ENCODE results near the gene MEF2B.

The MEF2B gene

GRCh38 chr19:19170053-19170872 is at the start of gene MEF2B:
Gene MEF2B, minus strand, starts transcription at chr19:19170263. Its CDS starts 19,528 bp downstream, at chr19:19150735.
- peak; percentile 64 for DNase-seq

DNA sequence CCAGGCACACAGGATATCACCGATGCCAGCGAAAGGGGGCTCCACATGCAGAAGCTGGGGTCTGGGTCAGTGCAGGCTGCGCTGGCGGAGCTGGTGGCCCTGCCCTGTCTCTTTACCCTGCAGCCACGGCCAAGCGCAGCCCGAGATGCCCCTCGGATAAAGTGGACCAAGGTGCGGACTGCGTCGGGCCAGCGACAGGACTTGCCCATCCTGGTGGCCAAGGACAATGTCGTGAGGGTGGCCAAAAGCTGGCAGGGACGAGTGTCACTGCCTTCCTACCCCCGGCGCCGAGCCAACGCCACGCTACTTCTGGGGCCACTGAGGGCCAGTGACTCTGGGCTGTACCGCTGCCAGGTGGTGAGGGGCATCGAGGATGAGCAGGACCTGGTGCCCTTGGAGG is 48.8 kb upstream of the MEF2B start:
- DNase-seq, result no peak

GRCh38 chr19:19217099-19217498 is 47.0 kb upstream of the MEF2B start:
- no peak for DNase-seq

DNA sequence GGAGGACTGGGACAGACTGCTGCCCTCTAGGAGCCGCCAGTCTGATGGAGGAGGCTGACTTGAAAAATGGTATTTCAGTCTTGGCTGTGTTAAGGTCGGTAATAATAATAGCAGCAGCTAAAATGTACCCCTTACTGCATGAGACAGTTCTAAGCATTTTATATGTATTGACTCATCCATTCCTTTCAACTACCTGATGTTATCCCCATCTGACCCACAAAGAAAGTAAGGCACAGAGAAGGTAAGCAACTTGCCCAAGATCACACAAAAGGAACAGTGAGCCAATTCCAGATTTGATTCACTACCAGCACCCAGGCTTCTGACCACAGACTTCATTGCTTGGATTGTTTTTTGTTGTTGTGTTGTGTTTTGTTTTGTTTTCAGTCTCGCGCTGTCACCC is 45.7 kb upstream of the MEF2B start:
- no peak for DNase-seq

GRCh38 chr19:19214892-19215291 is 44.8 kb upstream of the MEF2B start:
- DNase-seq, result no peak

- no peak for DNase-seq
Observed at GRCh38 chr19:19214159-19214490, 44.1 kb upstream of the MEF2B start.

DNA sequence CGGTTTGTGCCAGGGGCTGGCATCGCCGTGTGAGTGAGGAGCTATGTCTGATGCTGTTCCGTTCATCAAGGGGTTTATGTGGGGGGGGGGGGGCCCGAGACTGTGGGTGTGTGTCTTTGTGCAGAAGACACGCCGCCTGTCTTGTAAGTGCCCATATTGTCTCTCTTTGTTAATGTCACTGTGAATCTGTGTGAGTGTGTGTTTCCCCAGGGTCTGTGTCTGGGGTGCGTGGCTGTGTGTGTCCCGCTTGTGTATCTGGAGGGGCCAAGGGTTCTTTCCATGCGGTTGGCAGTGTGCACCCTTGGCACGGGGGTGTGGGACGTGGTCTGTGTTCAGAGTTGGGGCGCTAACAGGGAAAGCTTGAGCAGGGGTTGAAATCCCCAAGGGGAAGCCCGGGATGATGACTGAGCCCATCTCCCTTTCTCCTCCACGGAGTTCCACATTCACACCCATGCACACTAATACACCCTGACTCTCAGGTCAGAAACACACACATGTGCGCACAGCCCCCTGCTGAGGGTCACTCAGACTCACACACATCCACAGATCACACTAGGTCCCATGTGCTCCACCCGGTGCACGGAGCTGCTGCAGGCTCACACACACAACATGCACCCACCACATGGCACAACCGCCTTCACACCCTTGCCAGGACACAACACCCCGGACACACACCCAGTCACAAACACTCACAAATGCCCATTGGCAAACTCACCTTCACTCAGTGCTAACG is 43.5 kb upstream of the MEF2B start:
- no peak for DNase-seq

DNA sequence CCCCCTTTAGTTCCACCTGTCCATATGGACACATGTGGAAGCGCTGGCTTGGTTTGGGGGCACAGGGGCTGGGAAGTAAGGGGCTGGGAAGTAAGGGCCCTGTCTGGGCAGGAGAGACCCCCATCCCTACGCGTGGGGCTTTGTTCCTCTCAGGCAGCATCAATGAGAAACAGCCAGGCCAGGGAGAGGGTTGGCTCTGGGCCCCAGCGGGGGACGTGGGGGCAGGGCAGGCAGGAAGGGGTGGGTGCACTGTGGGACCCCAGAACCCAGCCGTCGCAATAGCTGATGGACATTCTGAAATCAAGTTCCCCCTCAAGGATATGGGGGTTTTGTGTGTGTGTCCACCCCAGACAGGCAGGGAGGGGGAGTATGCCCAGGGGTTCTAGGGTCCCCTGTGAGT is 42.9 kb upstream of the MEF2B start:
- DNase-seq, result no peak

DNA sequence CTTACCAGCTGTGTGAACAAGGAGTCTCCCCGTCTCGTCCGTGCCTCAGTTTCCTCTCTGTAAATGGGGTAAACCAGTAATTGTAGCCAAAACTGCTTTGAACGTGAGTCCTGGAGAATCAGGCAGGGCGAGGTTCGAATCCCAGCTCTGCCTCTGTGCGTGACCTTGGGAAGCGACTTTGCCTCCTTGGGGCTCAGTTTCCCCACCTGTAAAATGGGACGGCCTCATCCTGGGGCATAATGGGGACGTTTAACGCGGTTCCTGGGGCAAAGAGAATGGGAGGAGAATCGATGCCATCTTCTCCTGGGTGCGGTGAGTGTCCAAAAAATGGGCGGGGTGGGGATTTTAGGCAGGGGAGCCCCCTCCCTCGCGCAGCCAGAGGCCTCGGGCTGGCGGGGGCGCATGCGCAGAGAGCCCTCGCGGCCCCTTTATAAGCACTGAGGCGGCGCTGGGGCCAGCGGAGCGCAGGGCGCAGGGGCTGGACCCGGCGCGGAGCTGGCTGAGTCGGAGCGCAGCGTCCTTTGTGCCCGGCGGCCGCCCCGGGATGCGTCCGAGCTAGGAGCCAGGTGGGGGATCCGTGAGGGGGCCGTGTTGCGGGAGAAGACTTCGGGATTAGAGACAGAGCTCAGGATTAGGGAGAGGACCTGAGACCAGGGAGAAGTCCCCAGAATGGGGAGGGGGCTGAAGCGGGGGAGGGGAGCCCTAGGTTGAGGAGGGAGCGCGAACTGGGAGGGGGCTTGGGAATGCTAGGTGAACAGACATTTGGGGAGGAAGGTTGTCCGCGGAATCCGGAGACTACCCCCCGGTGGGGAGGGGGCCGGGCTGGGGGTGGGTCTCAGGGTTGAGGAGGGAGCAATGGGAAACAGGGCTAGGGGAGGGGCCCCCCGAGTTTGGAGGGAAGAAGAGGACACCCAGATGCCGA is 41.7 kb upstream of the MEF2B start, which contains the start of gene NCAN:
Gene NCAN (plus strand): TSS at position 460 of the 922 bp plus-strand sequence. CDS start 4,996 bp downstream, outside the sequence.
- DNase-seq, result no peak

GRCh38 chr19:19209372-19209771 is 39.3 kb upstream of the MEF2B start:
- DNase-seq, result no peak

DNA sequence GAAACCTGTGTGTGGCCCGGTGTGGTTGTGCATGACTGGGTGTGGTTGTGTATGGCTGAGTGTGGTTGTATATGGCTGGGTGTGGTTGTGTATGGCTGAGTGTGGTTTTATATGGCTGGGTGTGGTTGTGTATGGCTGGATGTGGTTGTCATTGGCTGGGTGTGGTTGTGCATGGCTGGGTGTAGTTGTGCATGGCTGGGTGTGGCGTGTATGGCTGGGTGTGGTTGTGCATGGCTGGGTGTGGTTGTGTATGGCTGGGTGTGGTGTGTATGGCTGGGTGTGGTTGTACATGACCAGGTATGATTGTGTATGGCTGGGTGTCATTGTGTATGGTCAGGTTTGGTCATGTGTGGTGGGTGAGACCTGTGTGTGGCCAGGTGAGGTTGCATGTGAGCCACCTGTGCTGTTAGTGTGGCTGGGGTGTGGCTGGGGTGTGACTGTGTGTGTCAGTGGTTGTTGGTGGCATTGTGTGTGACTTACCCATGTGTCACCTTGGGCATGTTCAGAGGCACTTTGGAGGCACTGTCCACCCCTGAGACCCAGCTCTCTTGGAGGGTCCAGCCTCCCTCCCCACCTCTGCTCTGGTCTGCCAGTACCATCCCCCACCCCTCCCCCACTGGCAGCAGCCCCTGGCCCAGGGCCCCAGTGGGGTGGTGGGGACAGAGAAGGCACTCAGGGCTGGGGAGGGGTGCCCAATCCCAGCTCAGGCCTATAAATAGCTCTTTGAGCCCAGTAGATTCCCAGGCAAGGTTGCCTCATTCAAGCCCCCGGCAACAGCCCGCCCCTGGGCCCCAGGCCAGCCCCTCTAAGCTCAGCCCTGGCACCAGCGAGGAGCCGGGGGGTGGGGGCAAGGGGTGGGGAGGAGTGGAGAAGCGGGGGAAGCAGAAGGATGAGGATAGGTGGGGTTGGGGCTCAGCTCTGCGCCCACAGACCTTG is 37.8 kb upstream of the MEF2B start:
- no peak for DNase-seq

- DNase-seq, result no peak
Observed at GRCh38 chr19:19206938-19207337, 36.9 kb upstream of the MEF2B start.

DNA sequence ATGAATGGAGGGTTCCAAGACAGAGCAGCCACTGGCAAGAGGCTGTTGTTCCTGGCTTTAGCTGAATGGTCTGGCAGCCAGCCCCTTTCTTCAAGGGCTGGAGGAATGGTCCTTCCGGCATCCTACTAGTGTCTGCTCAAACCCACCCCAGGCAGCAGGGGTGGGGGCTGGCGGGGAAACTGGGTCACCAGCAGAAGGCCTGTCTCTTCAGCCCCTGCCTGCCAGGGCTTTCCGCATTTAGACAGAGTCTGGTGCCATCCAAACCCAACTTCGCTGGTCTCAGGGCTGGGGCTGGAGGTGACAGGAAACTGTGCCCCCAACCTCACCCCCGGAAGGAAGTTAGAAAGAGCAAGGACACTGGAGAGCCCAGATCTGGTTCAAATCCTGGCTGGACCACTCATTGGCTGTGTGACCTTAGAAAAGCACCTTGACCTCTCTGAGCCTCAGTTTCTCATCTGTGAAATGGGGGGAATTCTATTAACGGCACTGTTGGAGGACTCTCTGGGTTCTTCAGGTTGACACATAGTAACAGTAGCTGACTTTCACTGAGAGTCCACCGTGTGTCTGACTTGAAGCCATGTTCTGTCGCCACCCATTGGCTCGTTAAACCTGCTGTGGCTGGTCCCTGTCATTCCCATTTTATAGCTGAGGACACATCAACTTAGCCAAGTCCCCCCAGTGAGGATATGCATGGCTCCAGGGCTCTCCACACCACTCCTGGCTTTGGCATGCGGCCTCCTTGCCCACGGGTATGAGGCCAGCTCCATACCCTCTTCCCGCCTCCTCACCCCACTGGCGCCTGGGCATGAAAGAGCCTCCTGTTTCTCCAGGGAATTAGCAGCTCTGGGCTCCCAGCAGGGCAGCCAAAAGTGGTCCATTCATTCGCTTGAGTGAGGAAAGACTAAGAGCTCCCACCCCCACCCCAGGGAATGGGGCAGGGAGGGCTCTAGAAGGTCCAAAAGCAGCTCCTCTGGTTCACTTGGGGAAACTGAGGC is 35.6 kb upstream of the MEF2B start:
- DNase-seq, result no peak

DNA sequence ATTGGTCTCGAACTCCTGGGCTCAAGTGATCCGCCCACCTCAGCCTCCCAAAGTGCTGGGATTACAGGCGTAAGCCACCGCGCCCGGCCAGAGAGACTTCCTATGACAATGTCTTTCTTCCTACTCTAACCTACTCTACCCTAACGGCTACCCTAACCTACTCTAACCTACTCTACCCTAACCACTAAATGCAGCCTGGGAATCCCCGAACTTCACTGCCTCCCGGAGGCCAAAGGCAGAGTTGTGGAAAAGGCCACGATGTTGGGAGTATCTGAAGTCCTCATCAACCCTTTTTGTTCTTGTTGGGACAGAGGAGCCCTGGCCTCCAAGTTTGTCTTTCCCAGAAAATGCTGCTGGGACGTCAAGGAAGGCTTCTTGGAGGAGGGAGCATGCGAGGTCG is 34.1 kb upstream of the MEF2B start:
- no peak for DNase-seq

DNA sequence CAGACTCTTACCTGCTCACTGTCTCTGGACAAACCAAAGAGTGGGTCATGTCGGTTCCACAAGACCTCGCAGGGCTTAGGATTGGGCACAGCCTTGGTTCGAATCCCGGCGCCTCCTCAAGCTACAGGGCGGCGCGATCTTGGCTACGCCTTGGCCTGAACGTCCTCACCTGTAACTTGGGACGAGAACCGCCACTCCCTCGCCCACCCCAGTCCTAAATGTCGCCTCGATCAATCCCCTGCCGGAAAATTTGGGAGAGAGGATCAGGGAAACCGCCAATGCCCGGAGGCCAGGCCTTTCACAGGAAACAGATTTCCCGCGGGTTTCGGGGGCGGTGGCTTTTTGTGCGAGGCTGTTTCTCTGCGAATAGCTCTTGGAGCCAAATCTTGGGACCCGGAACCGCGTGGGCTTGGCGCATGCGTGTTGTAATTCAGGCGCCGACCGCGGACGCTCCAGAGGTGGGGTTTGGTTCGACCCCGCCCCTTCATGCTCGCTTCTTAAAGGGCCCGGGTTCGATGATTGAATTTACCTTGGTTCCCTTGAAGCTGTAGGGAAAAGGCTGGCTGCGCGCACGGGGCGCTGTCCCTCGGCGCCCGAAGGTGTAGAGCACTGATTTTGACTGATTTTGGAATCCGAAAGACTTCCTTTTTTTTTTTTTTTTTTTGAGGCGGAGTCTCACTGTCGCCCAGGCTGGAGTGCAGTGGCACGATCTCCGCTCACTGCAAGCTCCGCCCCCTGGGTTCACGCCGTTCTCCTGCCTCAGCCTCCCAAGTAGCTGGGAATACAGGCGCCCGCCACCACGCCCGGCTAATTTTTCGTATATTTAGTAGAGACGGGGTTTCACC is 33.2 kb upstream of the MEF2B start, which contains the start of gene NR2C2AP:
Gene NR2C2AP (minus strand): TSS at position 403 of the 845 bp plus-strand sequence. CDS start 354 bp downstream, at position 49.
- DNase-seq, result peak; percentile 87

DNA sequence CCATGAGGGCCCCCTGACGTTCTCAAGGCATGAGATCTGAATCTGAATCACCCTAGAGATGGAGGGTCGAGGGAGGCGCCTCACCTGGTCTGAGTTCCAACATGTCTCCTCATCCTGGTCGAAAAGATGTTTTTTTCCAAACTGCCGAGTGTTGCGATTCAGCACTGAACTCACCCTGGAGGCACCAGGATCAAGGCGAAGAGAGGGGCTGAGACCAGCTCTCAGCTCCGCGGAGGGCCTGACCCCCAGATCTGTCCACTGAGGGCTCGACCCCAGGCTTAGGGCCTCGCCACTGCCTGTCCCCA is 32.6 kb upstream of the MEF2B start:
- DNase-seq, result no peak

GRCh38 chr19:19201697-19202630 is 31.9 kb upstream of the MEF2B start:
- DNase-seq, result no peak

DNA sequence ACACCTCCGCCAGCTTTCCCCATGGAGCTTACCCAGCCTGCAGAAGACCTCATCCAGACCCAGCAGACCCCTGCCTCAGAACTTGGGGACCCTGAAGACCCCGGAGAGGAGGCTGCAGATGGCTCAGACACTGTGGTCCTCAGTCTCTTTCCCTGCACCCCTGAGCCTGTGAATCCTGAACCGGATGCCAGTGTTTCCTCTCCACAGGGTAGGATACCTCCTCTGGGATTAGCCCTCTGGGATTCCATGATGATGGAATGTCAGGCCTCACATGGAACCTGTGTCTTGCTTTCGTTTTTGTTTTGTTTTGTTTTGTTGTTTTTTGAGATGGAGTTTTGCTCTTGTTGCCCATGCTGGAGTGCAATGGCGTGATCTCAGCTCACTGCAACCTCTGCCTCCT is 23.9 kb upstream of the MEF2B start:
- DNase-seq, result no peak

Data from activated effector memory CD4-positive, alpha-beta T cell treated with Interleukin-2 at 50 U/mL for 16 hours (primary cell).